ENCODE data around the gene TRPT1. TPM values are rescaled to one million over a fixed set of nuclear protein-coding genes. Genes with fewer than 3 reads are reported as not detected.

TRPT1 gene
- total RNA-seq, 2 donors from 2014 or later: 19.9 to 21.9 TPM

GRCh38 chr11:64203421-64204079 is 22.4 kb downstream of the TRPT1 start:
- no peak for DNase-seq (ENCODE audit: low spot score)
- intact Hi-C loops (cut with DNase I): loop anchor here in 1 of 2 donors (10.0 kb wide), 1 partner anchor 91 kb away; the partner anchor contains the start of gene KCNK4

GRCh38 chr11:64202992-64203391 is 23.0 kb downstream of the TRPT1 start:
- no peak for DNase-seq (ENCODE audit: low spot score)
- intact Hi-C loops (cut with DNase I): loop anchor here in 1 of 2 donors (10.0 kb wide), 1 partner anchor 92 kb away; the partner anchor contains the start of gene KCNK4

- DNase-seq (ENCODE audit: low spot score): no peak
- intact Hi-C loops (cut with DNase I): loop anchor here in 1 of 2 donors (10.0 kb wide), 1 partner anchor 93 kb away; the partner anchor contains the start of gene KCNK4
These were observed 24.4 kb downstream of the TRPT1 start for GRCh38 chr11:64201543-64201942.

- intact Hi-C loops (cut with DNase I): no loop called here
- DNase-seq (ENCODE audit: low spot score): no peak
These were observed 27.5 kb downstream of the TRPT1 start for GRCh38 chr11:64198511-64198910.

- no peak for DNase-seq (ENCODE audit: low spot score)
- intact Hi-C loops (cut with DNase I): no loop called here
These were observed 29.4 kb downstream of the TRPT1 start for GRCh38 chr11:64196626-64197025.

- no peak for DNase-seq (ENCODE audit: low spot score)
- intact Hi-C loops (cut with DNase I): no loop called here
These were observed 33.6 kb downstream of the TRPT1 start for GRCh38 chr11:64192434-64192833.

- intact Hi-C loops (cut with DNase I): no loop called here
- no peak for DNase-seq (ENCODE audit: low spot score)
These were observed 39.4 kb downstream of the TRPT1 start for GRCh38 chr11:64186492-64187165.

- intact Hi-C loops (cut with DNase I): no loop called here
- peak; percentile 99 for DNase-seq (ENCODE audit: low spot score)
These were observed 40.1 kb downstream of the TRPT1 start, which contains the start of gene STIP1 for GRCh38 chr11:64185693-64186491. Gene STIP1 (plus strand): TSS chr11:64186171. CDS start chr11:64186262, 91 bp downstream.

- DNase-seq (ENCODE audit: low spot score): peak; percentile 96
- intact Hi-C loops (cut with DNase I): no loop called here
These were observed 40.8 kb downstream of the TRPT1 start for GRCh38 chr11:64185175-64185692.

- DNase-seq (ENCODE audit: low spot score): no peak
- intact Hi-C loops (cut with DNase I): no loop called here
These were observed 42.1 kb downstream of the TRPT1 start for GRCh38 chr11:64183890-64184289.

- intact Hi-C loops (cut with DNase I): no loop called here
- DNase-seq (ENCODE audit: low spot score): peak; percentile 98
These were observed 44.2 kb downstream of the TRPT1 start for GRCh38 chr11:64181506-64182411.

GRCh38 chr11:64180891-64181290 is 45.1 kb downstream of the TRPT1 start:
- intact Hi-C loops (cut with DNase I): no loop called here
- DNase-seq (ENCODE audit: low spot score): no peak

- intact Hi-C loops (cut with DNase I): loop anchor here in 1 of 2 donors (5.0 kb wide), 1 partner anchor 1307 kb away; no protein-coding TSS in a partner anchor
These were observed 46.9 kb downstream of the TRPT1 start for GRCh38 chr11:64178951-64179639.

GRCh38 chr11:64178203-64178602 is 47.8 kb downstream of the TRPT1 start:
- intact Hi-C loops (cut with DNase I): loop anchor here in 1 of 2 donors (5.0 kb wide), 1 partner anchor 1306 kb away; no protein-coding TSS in a partner anchor
- no peak for DNase-seq (ENCODE audit: low spot score)

More at GRCh38 chr11:64178951-64179639, 46.9 kb downstream of the TRPT1 start:
- no peak for DNase-seq (ENCODE audit: low spot score)

GRCh38 chr11:64176751-64177150 is 49.2 kb downstream of the TRPT1 start:
- intact Hi-C loops (cut with DNase I): loop anchor here in 1 of 2 donors (5.0 kb wide), 1 partner anchor 1304 kb away; no protein-coding TSS in a partner anchor
- DNase-seq (ENCODE audit: low spot score): no peak

Measured in posterior vena cava (tissue), 2 donors.